Gastrocnemius medialis (tissue), 4 donors: Measurements from ENCODE around the gene TMEM185A. TPM values are rescaled to one million over a fixed set of nuclear protein-coding genes. Genes with fewer than 3 reads are reported as not detected.

Experiments
- ATAC-seq, 2 donors: fragments of 150-250 bp; one replicate each; pipeline ENCODE4 v1.9.1; 2016
- DNase-seq, 2 donors: peaks; one replicate each; pipeline ENCODE4 v3.0.0-alpha.2; 2019
- H3K27ac ChIP-seq, 4 donors: fragments of 200-600 bp; sonication (generic); 1 replicate in 1 of 4; 2 replicates in 3 of 4; pipeline ENCODE4 v1.5.1; 2016 to 2018; ENCODE audit warnings: mild to moderate bottlenecking in 2 of 4, moderate library complexity in 1 of 4
- H3K27me3 ChIP-seq, 3 donors: fragments of 200-600 bp; sonication (generic) in 2 of 3; 1 replicate in 1 of 3; 2 replicates in 2 of 3; pipeline versions ENCODE4 v1.5.1 to v1.6.0; 2016 to 2019; ENCODE audit warnings: mild to moderate bottlenecking in 1 of 3, moderate library complexity in 1 of 3
- H3K36me3 ChIP-seq, 2 donors: fragments of 200-600 bp; sonication (generic) in 1 of 2; one replicate each; pipeline ENCODE4 v1.5.1; 2017 to 2018
- H3K4me1 ChIP-seq, 2 donors: fragments of 200-600 bp; sonication (generic) in 1 of 2; one replicate each; pipeline ENCODE4 v1.5.1; 2016 to 2017; ENCODE audit warnings: mild to moderate bottlenecking in 2 of 2
- H3K4me3 ChIP-seq, 4 donors: fragments of 200-600 bp; sonication (generic) in 3 of 4; 1 replicate in 1 of 4; 2 replicates in 3 of 4; pipeline ENCODE4 v1.5.1; 2016 to 2019; ENCODE audit warnings: mild to moderate bottlenecking in 2 of 4
- H3K9me3 ChIP-seq, 3 donors: fragments of 200-600 bp; sonication (generic) in 2 of 3; 1 replicate in 1 of 3; 2 replicates in 2 of 3; pipeline ENCODE4 v1.5.1; 2016 to 2019
- POLR2A ChIP-seq, 2 donors: fragments of 450-650 bp; IDR thresholded peaks; one replicate each; pipeline ENCODE4 v1.6.1; 2017; ENCODE audit warnings: antibody characterized with exemption in 2 of 2, mild to moderate bottlenecking in 2 of 2, moderate library complexity in 2 of 2
- in situ Hi-C, 4 donors: fragments of 200-750 bp; cut with MboI; loops; one replicate each; pipeline versions ENCODE4 v1.15.0 to v1.8.0; 2017; ENCODE audit warnings: low sequenced_read_pairs in 4 of 4
- intact Hi-C: fragments of 100-400 bp; cut with DNase I; formaldehyde crosslinking; loops from one replicate; pipeline ENCODE4 v1.15.1; 2023; ENCODE audit warnings: low total_unique reads
- total RNA-seq, 4 donors: library from RNA; depleted of rRNA; stranded (reverse); fragments of >200 nt; gene quantifications; one replicate each; pipeline versions ENCODE4 v1.1.0 to v1.2.3, GENCODE V29; 2016
- TF ChIP-seq, protein P1 (sequence below), 5 experiments: fragments of 450-650 bp in 3 of 5; fragments of 200-600 bp in 2 of 5; sonication (generic) in 2 of 5; IDR thresholded peaks in 4 of 5; conservative IDR thresholded peaks in 1 of 5; 1 replicate in 4 of 5; 2 replicates in 1 of 5; pipeline ENCODE4 v1.5.1; 2016 to 2019; ENCODE audit warnings: antibody characterized with exemption in 5 of 5, mild to moderate bottlenecking in 3 of 5, moderate library complexity in 3 of 5

The TMEM185A gene
- total RNA-seq, 4 donors from 2014 or later, result 4.4 to 8.5 (median 7.7) TPM

- ATAC-seq (no peak), DNase-seq (no peak)
- Histone ChIP-seq H3K36me3 (no peaks in the 10 kb centered on the region), H3K4me1 (no peaks in the 10 kb centered on the region), H3K27me3 (no peaks in the 10 kb centered on the region), H3K4me3 (no peak overlapping the region), H3K9me3 (no peaks in the 10 kb centered on the region), H3K27ac (no peak overlapping the region)
- no peak for TF ChIP-seq POLR2A (IDR thresholded peaks at IDR 0.05)
- TF ChIP-seq, protein P1, sequence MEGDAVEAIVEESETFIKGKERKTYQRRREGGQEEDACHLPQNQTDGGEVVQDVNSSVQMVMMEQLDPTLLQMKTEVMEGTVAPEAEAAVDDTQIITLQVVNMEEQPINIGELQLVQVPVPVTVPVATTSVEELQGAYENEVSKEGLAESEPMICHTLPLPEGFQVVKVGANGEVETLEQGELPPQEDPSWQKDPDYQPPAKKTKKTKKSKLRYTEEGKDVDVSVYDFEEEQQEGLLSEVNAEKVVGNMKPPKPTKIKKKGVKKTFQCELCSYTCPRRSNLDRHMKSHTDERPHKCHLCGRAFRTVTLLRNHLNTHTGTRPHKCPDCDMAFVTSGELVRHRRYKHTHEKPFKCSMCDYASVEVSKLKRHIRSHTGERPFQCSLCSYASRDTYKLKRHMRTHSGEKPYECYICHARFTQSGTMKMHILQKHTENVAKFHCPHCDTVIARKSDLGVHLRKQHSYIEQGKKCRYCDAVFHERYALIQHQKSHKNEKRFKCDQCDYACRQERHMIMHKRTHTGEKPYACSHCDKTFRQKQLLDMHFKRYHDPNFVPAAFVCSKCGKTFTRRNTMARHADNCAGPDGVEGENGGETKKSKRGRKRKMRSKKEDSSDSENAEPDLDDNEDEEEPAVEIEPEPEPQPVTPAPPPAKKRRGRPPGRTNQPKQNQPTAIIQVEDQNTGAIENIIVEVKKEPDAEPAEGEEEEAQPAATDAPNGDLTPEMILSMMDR (IDR thresholded peaks at IDR 0.05 in 4 of 5, conservative IDR thresholded peaks at IDR 0.05 in 1 of 5), result no peak
- intact Hi-C loops (no loop called here), in situ Hi-C loops (no loop called here)
Measured at GRCh38 chrX:149652232-149652981, 20.8 kb upstream of the TMEM185A start.

DNA sequence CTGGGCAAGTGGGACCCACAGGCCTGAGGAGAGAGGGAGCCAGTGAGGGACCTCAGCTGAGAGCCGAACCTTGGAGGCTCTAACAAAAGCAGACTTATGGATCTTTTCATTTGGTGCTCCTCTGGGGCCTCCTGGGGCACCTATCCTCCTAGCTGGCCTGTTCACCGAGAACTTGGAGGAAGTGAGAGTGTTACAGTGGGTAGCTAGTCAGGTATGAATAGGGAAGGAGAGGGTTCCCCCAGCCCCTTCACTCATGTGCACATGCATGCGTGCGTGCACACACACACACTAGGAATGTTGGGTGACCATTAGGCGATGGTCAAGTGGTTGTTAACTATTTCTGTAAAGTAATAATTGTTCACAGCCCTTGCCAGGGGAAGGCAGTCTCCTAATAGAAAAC lies 18.6 kb upstream of the TMEM185A start:
- intact Hi-C loops, result no loop called here

GRCh38 chrX:149648932-149649331 lies 17.3 kb upstream of the TMEM185A start:
- no peak for TF ChIP-seq POLR2A (IDR thresholded peaks at IDR 0.05)
- TF ChIP-seq, protein P1 (IDR thresholded peaks at IDR 0.05 in 4 of 5, conservative IDR thresholded peaks at IDR 0.05 in 1 of 5), result no peak
- Histone ChIP-seq H3K27me3 (no peaks in the 10 kb centered on the region), H3K9me3 (no peaks in the 10 kb centered on the region), H3K36me3 (no peaks in the 10 kb centered on the region), H3K4me3 (no peak overlapping the region), H3K27ac (no peak overlapping the region), H3K4me1 (no peaks in the 10 kb centered on the region)
- DNase-seq, result no peak
- in situ Hi-C loops, result loop anchor here in 1 of 4 donors (25.0 kb wide), 1 partner anchor 1737 kb away; the partner anchor contains the start of gene FMR1
- no peak for ATAC-seq
- intact Hi-C loops, result no loop called here

More for the DNA sequence above, 18.6 kb upstream of the TMEM185A start:
- in situ Hi-C loops, result no loop called here
- Histone ChIP-seq H3K36me3 (no peaks in the 10 kb centered on the region), H3K27me3 (no peaks in the 10 kb centered on the region), H3K4me1 (no peaks in the 10 kb centered on the region), H3K4me3 (no peak overlapping the region), H3K9me3 (no peaks in the 10 kb centered on the region), H3K27ac (no peak overlapping the region)
- ATAC-seq (no peak), DNase-seq (no peak)
- no peak for TF ChIP-seq POLR2A (IDR thresholded peaks at IDR 0.05)
- TF ChIP-seq, protein P1 (IDR thresholded peaks at IDR 0.05 in 4 of 5, conservative IDR thresholded peaks at IDR 0.05 in 1 of 5), result no peak

- Histone ChIP-seq H3K4me3 (no peak overlapping the region), H3K27ac (no peak overlapping the region), H3K9me3 (no peaks in the 10 kb centered on the region), H3K36me3 (no peaks in the 10 kb centered on the region), H3K27me3 (peaks cover 0 to 4% (median 0%) of the 10 kb centered on the region in 3 donors), H3K4me1 (no peaks in the 10 kb centered on the region)
- no peak for DNase-seq
- ATAC-seq, result no peak
- TF ChIP-seq, protein P1 (IDR thresholded peaks at IDR 0.05 in 4 of 5, conservative IDR thresholded peaks at IDR 0.05 in 1 of 5), result no peak
- TF ChIP-seq POLR2A (IDR thresholded peaks at IDR 0.05), result no peak
- intact Hi-C loops, result no loop called here
- in situ Hi-C loops, result loop anchor here in 1 of 4 donors (25.0 kb wide), 1 partner anchor 1735 kb away; the partner anchor contains the start of gene FMR1
Measured at GRCh38 chrX:149647505-149647904, 15.9 kb upstream of the TMEM185A start.
